Fibroblast of mammary gland (primary cell): ENCODE measurements around the gene PAX8.

Experiments
- DNase-seq: peaks from one replicate; pipeline ENCODE4 v3.0.0-alpha.2; 2010; ENCODE audit warnings: low read depth
- H3K4me3 ChIP-seq: 2 replicates; pipeline ENCODE4 v1.5.1; 2011; ENCODE audit warnings: low read depth, mild to moderate bottlenecking, low read length, moderate library complexity; ENCODE audit not compliant: control insufficient read depth
- TF ChIP-seq, protein P1 (sequence below): conservative IDR thresholded peaks from 2 replicates; pipeline ENCODE4 v1.5.1; 2011; ENCODE audit warnings: low read depth, low read length, inconsistent platforms; ENCODE audit not compliant: control insufficient read depth, insufficient read depth

The PAX8 gene

DNA sequence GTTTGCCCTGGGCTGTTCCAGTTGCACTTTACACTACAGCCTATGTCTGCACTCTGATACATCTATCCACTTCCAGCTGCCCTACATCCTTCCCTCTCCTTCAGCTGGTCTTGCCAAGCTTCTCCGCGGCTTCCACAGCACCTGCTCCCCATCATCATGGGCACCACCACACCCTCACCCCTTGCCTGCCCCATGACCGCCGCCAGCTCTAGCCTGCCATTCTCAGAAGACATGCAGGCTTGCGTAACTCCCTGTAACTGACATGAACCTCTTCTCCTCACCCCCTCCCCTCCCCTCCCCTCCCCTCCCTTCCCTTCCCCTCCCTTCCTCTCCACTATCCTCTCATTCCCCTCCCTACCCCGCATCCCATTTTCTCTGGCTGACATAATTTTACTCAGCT is 46.0 kb downstream of the PAX8 start:
- TF ChIP-seq, protein P1, sequence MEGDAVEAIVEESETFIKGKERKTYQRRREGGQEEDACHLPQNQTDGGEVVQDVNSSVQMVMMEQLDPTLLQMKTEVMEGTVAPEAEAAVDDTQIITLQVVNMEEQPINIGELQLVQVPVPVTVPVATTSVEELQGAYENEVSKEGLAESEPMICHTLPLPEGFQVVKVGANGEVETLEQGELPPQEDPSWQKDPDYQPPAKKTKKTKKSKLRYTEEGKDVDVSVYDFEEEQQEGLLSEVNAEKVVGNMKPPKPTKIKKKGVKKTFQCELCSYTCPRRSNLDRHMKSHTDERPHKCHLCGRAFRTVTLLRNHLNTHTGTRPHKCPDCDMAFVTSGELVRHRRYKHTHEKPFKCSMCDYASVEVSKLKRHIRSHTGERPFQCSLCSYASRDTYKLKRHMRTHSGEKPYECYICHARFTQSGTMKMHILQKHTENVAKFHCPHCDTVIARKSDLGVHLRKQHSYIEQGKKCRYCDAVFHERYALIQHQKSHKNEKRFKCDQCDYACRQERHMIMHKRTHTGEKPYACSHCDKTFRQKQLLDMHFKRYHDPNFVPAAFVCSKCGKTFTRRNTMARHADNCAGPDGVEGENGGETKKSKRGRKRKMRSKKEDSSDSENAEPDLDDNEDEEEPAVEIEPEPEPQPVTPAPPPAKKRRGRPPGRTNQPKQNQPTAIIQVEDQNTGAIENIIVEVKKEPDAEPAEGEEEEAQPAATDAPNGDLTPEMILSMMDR, result no peak
- no peak overlapping the region for H3K4me3 ChIP-seq
- DNase-seq, result no peak

DNA sequence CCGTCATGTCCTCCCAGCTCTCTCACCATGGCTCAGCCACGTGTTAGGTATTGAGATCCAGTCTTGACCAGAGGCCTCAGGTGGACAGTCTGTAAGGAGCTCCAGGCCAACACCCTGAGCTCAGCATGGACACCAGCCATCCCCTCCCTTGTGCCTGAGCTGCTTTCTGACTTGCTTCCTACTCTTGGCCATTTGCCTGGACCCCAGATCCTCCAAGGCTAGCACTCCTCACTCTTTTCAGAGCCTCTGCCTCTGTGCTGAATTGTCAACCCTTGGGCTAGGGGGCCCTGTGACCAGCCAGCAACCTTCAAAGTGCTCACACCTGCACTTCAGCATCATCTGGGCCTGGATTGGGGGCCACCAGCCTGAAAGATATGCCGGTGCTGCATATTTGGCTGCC is 46.6 kb downstream of the PAX8 start:
- no peak overlapping the region for H3K4me3 ChIP-seq
- TF ChIP-seq, protein P1, result no peak
- DNase-seq, result no peak

DNA sequence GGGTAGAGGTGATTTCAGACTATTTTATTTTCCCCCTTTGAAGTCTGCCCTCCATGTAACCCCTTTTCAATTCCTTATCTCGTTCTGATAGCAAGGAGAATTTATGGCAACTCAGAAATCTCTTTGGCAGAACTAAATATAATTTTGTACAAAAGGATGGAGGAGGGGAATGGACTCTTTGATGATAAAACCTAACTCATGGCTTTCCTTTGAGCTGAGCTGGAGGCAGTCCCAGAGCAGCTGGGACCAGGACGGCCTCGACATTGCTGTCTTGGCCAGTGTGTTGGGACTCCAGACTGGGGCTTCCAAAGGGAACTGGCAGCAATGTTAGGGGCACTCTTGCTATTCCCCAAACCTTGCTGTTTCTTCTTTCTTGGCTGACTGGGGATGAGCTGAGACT is 47.7 kb downstream of the PAX8 start:
- DNase-seq, result no peak
- TF ChIP-seq, protein P1, result no peak
- no peak overlapping the region for H3K4me3 ChIP-seq

DNA sequence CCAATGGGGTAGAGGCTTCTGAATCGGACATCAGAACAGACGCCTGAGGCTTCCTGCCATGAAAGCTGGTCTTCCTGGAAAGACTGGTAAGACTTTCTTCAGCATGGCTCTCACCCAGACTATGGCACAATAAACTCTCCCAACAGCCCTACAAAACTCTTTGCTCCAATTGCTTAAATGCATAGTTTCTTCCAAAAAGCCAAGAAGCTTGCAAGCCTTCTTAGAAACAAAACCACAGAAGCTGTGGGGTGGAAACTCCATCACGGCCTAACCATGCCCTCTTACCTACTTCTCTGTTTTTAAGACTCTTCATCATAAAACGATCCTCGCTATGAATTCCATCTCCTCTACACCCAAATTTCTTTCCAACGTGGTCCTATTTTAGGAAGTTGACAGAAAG is 48.2 kb downstream of the PAX8 start:
- peak; percentile 38 for DNase-seq
- TF ChIP-seq, protein P1, result no peak
- H3K4me3 ChIP-seq, result no peak overlapping the region

DNA sequence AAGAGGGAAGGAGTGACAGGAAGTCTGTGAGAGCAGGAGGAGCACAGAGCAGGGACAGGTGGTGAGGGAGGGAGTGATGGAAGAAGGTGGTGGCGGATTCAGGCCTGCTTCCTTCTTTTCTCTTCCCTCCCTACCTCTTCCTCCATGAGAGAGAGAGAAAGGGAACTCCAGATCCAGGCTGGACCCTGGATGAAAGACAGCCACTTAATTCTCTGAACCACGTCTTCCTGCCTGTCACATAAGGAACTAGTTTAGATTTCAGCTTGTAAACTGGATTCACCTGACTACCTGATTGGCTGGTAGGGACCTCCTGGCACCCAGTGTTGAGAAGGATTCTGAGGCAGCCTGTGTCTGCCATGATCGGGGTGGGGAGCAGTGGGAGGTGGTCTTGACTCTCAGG is 48.9 kb downstream of the PAX8 start:
- TF ChIP-seq, protein P1, result no peak
- H3K4me3 ChIP-seq, result no peak overlapping the region
- DNase-seq, result no peak

DNA sequence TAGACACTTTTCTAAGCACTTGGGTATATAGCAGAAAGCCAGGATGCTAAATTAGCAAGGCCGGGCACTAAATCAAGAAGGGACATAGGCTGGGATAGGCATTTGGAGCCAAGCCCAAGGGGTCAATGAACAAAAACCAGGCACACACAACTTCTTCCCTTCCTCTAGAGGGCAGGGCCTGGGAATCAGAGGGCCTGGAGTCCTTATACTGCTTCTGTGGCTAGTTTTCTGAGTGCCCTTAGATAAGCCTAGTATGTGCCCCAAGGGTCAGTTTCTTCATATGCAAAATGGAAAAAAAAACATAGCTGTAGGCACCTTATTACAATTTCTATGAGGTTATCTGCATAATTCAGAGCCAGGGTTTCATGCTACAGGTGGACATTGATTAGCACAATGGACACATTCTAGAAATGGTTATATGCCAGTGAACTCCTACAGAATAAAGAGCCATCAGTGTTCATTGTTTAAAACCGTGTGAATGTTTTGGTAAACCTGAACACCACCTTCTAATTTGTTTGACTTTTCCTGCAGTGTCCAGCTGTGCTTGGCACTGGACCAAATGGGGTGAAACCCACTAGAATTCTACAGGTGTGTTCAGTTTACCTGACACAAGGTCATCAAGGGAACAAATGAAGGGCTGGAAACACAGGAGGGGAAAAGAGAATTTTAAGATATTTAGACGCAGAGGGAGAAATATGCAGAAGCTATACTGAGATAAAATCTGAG is 49.6 kb downstream of the PAX8 start:
- TF ChIP-seq, protein P1, result no peak

DNA sequence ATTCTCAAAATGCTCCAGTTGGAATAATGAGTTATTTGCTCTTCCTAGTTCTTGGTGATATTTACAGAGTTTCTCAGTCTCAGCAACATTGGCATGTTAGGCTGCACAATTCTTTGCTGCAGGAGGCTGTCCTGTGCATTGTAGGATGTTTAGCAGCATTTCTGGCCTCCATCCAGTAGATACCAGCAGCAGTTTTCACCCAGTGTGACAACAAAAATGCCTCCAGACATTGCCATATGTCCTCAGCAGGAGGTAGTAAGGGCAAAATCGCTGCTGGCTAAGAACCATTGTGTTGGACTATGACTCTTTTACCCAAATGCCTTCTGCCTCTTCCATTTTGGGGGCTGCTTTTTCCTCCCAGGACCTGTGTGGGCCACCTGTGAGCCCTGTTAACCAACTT is 50.4 kb downstream of the PAX8 start:
- TF ChIP-seq, protein P1, result no peak
- DNase-seq, result no peak
- H3K4me3 ChIP-seq, result no peak overlapping the region

More for the DNA sequence above, 49.6 kb downstream of the PAX8 start:
- H3K4me3 ChIP-seq, result no peak overlapping the region
- no peak for DNase-seq
